K562 (cell line): ENCODE measurements around the gene CDCA5. TPM values are rescaled to one million over a fixed set of nuclear protein-coding genes. Genes with fewer than 3 reads are reported as not detected.

Experiments
- BMI1 ChIP-seq: fragments of 150-350 bp; IDR thresholded peaks from 2 replicates; pipeline ENCODE4 v1.6.1; 2014; ENCODE audit warnings: low read length
- DIDO1 ChIP-seq: fragments of 450-650 bp; IDR thresholded peaks from 2 replicates; pipeline ENCODE4 v1.6.1; 2016; ENCODE audit warnings: low read depth, missing biosample characterization, missing genetic modification characterization
- EHMT2 ChIP-seq: fragments of 450-650 bp; IDR thresholded peaks from 2 replicates; pipeline ENCODE4 v1.6.1; 2018; ENCODE audit warnings: antibody characterized with exemption
- FUS ChIP-seq: fragments of 200-400 bp; formaldehyde crosslinking; optimal IDR thresholded peaks from 2 replicates; pipeline ENCODE3; 2017; ENCODE audit warnings: low read depth, low read length
- KDM5B ChIP-seq: fragments of 200-600 bp; sonication (generic); IDR thresholded peaks from 2 replicates; pipeline ENCODE4 v1.6.1; 2012; ENCODE audit warnings: low read depth, mild to moderate bottlenecking, moderate library complexity, low read length, control low read depth, inconsistent platforms; ENCODE audit not compliant: insufficient replicate concordance
- KLF1 ChIP-seq: fragments of 450-650 bp; IDR thresholded peaks from 2 replicates; pipeline ENCODE4 v1.6.1; 2016; ENCODE audit warnings: missing genetic modification characterization, missing compliant biosample characterization
- KLF13 ChIP-seq: fragments of 450-650 bp; IDR thresholded peaks from 2 replicates; pipeline ENCODE4 v1.6.1; 2016; ENCODE audit warnings: missing genetic modification characterization, low read depth, mild to moderate bottlenecking, missing compliant biosample characterization, moderate library complexity, borderline replicate concordance
- NBN ChIP-seq: fragments of 450-650 bp; IDR thresholded peaks from 2 replicates; pipeline ENCODE4 v1.6.1; 2016; ENCODE audit warnings: low read depth, mild to moderate bottlenecking
- NR1H2 ChIP-seq: sonication (generic); formaldehyde crosslinking; IDR thresholded peaks from 2 replicates; pipeline ENCODE4 v1.4.0; 2020; ENCODE audit warnings: mild to moderate bottlenecking, missing genetic modification reagents
- POLR2AphosphoS2 ChIP-seq: IDR thresholded peaks from 2 replicates; pipeline ENCODE4 v1.6.1; 2012; ENCODE audit warnings: low read length, improper control_type of control experiment
- POLR2B ChIP-seq: fragments of 450-650 bp; IDR thresholded peaks from 2 replicates; pipeline ENCODE4 v1.6.1; 2018; ENCODE audit warnings: low read depth; ENCODE audit not compliant: partially characterized antibody
- PPARD ChIP-seq: fragments of 250-450 bp; sonication (Bioruptor Pico); IDR thresholded peaks from 2 replicates; pipeline ENCODE4 v1.8.0; 2022; ENCODE audit warnings: inconsistent platforms, mild to moderate bottlenecking, moderate library complexity
- RFX5 ChIP-seq: IDR thresholded peaks from 2 replicates; pipeline ENCODE4 v1.6.1; 2011; ENCODE audit warnings: low read depth, mild to moderate bottlenecking, improper control_type of control experiment, low read length
- SAFB ChIP-seq: fragments of 200-400 bp; formaldehyde crosslinking; IDR thresholded peaks from 2 replicates; pipeline ENCODE4 v1.6.1; 2017; ENCODE audit warnings: low read depth, low read length, borderline replicate concordance
- TRIM24 ChIP-seq, 2 experiments: fragments of 450-650 bp; IDR thresholded peaks; 2 replicates each; pipeline ENCODE4 v1.6.1; 2016
- TSC22D4 ChIP-seq: fragments of 450-650 bp; IDR thresholded peaks from 2 replicates; pipeline ENCODE4 v1.6.1; 2016; ENCODE audit warnings: missing genetic modification characterization, missing biosample characterization, control low read depth
- ZC3H4 ChIP-seq: sonication (generic); formaldehyde crosslinking; IDR thresholded peaks from 2 replicates; pipeline ENCODE4 v1.9.0; 2021; ENCODE audit warnings: missing genetic modification reagents, borderline replicate concordance
- ZFP36 ChIP-seq: fragments of 150-350 bp; IDR thresholded peaks from 2 replicates; pipeline ENCODE4 v1.6.1; 2018; ENCODE audit warnings: low read length, low read depth; ENCODE audit not compliant: partially characterized antibody
- ZNF197 ChIP-seq: fragments of 200-800 bp; sonication (Bioruptor generic); IDR thresholded peaks from 2 replicates; pipeline ENCODE4 v1.6.1; 2016; ENCODE audit warnings: low read depth, missing genetic modification characterization, missing compliant biosample characterization
- ZNF780A ChIP-seq: fragments of 250-450 bp; sonication (Bioruptor Pico); IDR thresholded peaks from 2 replicates; pipeline ENCODE4 v1.5.0; 2021; ENCODE audit warnings: mild to moderate bottlenecking
- polyA plus RNA-seq, 8 experiments: library from polyadenylated mRNA; depleted of rRNA in 4 of 8; stranded (reverse) in 5 of 8; unstranded in 3 of 8; fragments of >200 nt; fragmentation: Nextera tagmentation in 2 of 8; fragmentation: Illumina TruSeq in 1 of 8; extraction: Ambion mirVana in 2 of 8; extraction: Trizol in 1 of 8; gene quantifications; 2 replicates each; pipeline versions ENCODE4 v1.2.1 to v1.2.3, GENCODE V29; 2011 to 2014; ENCODE audit warnings: inconsistent platforms in 1 of 8, missing spikeins in 1 of 8
- total RNA-seq, 7 experiments: library from RNA; depleted of rRNA in 6 of 7; stranded (reverse); fragments of >200 nt in 6 of 7; fragmentation: Illumina TruSeq in 2 of 7; extraction: Trizol in 2 of 7; gene quantifications; 2 replicates each; pipeline versions ENCODE4 v1.2.1 to v1.2.3, GENCODE V29; 2011 to 2021; ENCODE audit warnings: low replicate concordance in 1 of 7
- TF ChIP-seq, protein P1 (sequence below): sonication (generic); formaldehyde crosslinking; IDR thresholded peaks from 2 replicates; pipeline ENCODE4 v1.8.1; 2023; ENCODE audit warnings: mild to moderate bottlenecking, missing genetic modification reagents
- TF ChIP-seq, protein P2 (sequence below): sonication (generic); formaldehyde crosslinking; IDR thresholded peaks from 2 replicates; pipeline ENCODE4 v1.8.0; 2022; ENCODE audit warnings: mild to moderate bottlenecking, missing genetic modification reagents, borderline replicate concordance
- TF ChIP-seq, protein P3 (sequence below): fragments of 450-650 bp; IDR thresholded peaks from 2 replicates; pipeline ENCODE4 v1.7.1; 2018; ENCODE audit warnings: mild to moderate bottlenecking, low read depth; ENCODE audit not compliant: partially characterized antibody

CDCA5 gene
- total and polyA plus RNA-seq, 9 of the 15 experiments (the other 6 are each of a cell fraction or from before 2014, with no cell fraction given), result 18.9 to 94.3 (median 64.6) TPM

DNA sequence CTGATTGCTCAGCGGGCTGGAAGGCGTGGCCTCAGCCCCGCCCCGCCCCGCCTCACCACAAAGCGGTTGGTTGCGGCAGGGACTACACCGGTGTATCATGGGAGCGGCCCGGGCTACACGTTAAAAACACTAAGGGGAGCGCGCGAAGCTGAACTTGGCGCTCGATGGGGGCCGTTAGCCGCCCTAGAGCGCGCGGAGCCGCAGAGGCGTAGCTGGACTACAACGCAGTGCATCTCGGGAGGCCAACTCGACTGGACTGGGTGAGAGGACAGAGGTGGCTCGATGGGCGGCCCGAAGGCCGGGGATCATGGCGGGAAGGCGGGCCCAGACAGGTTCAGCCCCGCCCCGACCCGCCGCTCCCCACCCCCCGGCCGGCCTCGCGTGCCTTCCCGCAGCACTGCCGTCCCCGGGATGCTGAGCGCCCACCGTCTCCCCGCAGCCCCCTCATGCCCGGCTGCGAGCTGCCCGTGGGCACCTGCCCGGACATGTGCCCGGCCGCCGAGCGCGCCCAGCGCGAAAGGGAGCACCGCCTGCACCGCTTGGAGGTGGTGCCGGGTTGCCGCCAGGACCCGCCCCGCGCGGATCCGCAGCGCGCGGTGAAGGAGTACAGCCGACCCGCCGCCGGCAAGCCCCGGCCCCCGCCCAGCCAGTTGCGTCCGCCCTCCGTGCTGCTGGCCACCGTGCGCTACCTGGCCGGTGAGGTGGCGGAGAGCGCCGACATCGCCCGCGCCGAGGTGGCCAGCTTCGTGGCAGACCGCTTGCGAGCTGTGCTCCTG lies 42.8 kb downstream of the CDCA5 start, which contains the start of gene SAC3D1 (continued):
- no peak for TF ChIP-seq KLF1 (tag)
- TF ChIP-seq TRIM24 (IDR thresholded peaks at IDR 0.05), result peak; percentile 65 to 73; a peak in 2 of 4 replicates
- TF ChIP-seq ZFP36, result no peak
- TF ChIP-seq KDM5B, result peak; percentile 67
- TF ChIP-seq KLF13 (tag), result 0 out of 2 replicates have a peak, but pooled peaks have one; percentile 29
- no peak for TF ChIP-seq NBN
- TF ChIP-seq TSC22D4 (tag), result no peak
- peak; percentile 79 for TF ChIP-seq FUS
- TF ChIP-seq RFX5, result no peak
- no peak for TF ChIP-seq PPARD (CRISPR knock-in tag)
- TF ChIP-seq, protein P1, sequence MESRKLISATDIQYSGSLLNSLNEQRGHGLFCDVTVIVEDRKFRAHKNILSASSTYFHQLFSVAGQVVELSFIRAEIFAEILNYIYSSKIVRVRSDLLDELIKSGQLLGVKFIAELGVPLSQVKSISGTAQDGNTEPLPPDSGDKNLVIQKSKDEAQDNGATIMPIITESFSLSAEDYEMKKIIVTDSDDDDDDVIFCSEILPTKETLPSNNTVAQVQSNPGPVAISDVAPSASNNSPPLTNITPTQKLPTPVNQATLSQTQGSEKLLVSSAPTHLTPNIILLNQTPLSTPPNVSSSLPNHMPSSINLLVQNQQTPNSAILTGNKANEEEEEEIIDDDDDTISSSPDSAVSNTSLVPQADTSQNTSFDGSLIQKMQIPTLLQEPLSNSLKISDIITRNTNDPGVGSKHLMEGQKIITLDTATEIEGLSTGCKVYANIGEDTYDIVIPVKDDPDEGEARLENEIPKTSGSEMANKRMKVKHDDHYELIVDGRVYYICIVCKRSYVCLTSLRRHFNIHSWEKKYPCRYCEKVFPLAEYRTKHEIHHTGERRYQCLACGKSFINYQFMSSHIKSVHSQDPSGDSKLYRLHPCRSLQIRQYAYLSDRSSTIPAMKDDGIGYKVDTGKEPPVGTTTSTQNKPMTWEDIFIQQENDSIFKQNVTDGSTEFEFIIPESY (CRISPR knock-in tag), result peak; percentile 56
- TF ChIP-seq ZNF780A (CRISPR knock-in tag), result no peak
- TF ChIP-seq BMI1, result no peak
- no peak for TF ChIP-seq EHMT2
- TF ChIP-seq POLR2B, result peak; percentile 73
- TF ChIP-seq POLR2AphosphoS2, result peak; percentile 43; the same call in 1 of the 2 replicates
- TF ChIP-seq, protein P2, sequence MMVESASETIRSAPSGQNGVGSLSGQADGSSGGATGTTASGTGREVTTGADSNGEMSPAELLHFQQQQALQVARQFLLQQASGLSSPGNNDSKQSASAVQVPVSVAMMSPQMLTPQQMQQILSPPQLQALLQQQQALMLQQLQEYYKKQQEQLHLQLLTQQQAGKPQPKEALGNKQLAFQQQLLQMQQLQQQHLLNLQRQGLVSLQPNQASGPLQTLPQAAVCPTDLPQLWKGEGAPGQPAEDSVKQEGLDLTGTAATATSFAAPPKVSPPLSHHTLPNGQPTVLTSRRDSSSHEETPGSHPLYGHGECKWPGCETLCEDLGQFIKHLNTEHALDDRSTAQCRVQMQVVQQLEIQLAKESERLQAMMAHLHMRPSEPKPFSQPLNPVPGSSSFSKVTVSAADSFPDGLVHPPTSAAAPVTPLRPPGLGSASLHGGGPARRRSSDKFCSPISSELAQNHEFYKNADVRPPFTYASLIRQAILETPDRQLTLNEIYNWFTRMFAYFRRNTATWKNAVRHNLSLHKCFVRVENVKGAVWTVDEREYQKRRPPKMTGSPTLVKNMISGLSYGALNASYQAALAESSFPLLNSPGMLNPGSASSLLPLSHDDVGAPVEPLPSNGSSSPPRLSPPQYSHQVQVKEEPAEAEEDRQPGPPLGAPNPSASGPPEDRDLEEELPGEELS (CRISPR knock-in tag), result peak; percentile 40; the same call in 1 of the 2 replicates
- TF ChIP-seq, protein P3, sequence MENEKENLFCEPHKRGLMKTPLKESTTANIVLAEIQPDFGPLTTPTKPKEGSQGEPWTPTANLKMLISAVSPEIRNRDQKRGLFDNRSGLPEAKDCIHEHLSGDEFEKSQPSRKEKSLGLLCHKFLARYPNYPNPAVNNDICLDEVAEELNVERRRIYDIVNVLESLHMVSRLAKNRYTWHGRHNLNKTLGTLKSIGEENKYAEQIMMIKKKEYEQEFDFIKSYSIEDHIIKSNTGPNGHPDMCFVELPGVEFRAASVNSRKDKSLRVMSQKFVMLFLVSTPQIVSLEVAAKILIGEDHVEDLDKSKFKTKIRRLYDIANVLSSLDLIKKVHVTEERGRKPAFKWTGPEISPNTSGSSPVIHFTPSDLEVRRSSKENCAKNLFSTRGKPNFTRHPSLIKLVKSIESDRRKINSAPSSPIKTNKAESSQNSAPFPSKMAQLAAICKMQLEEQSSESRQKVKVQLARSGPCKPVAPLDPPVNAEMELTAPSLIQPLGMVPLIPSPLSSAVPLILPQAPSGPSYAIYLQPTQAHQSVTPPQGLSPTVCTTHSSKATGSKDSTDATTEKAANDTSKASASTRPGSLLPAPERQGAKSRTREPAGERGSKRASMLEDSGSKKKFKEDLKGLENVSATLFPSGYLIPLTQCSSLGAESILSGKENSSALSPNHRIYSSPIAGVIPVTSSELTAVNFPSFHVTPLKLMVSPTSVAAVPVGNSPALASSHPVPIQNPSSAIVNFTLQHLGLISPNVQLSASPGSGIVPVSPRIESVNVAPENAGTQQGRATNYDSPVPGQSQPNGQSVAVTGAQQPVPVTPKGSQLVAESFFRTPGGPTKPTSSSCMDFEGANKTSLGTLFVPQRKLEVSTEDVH, result no peak
- no peak for TF ChIP-seq SAFB
- TF ChIP-seq DIDO1 (tag), result no peak
- no peak for TF ChIP-seq ZNF197
- TF ChIP-seq ZC3H4 (CRISPR knock-in tag), result no peak
- peak; percentile 44; the same call in 1 of the 2 replicates for TF ChIP-seq NR1H2 (CRISPR knock-in tag)
